ENCODE results near the gene KRT71. TPM values are rescaled to one million over a fixed set of nuclear protein-coding genes. Genes with fewer than 3 reads are reported as not detected.

Gene KRT71
- total RNA-seq, 2 donors from 2014 or later = not detected

GRCh38 chr12:52527121-52527800 is 25.7 kb downstream of the KRT71 start:
- intact Hi-C loops (cut with DNase I) = no loop called here
- no peak for ATAC-seq
- DNase-seq = no peak

DNA sequence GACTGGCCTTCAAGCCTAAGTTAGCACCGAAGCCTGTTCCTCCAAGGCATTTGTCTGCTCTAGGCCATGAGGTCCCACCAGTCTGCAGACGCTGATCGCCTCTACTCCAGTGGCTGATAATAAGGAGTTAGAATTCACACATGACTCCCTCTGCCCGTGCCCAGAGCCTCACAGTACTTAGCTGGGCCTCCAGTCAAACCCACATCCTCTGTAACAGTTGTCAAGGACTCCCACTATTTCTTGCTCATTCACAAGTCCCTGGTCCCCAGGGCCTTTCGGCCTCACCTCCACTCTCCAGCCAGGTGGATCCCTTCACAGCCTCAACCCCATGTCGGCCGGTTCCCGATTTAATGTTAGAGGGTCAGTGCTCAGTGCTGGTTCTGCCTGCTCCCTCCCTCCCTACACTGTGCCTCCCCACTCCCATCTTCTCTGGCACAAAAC is 26.4 kb downstream of the KRT71 start:
- intact Hi-C loops (cut with DNase I) = no loop called here
- ATAC-seq = no peak

GRCh38 chr12:52525661-52526499 is 27.1 kb downstream of the KRT71 start:
- ATAC-seq (no peak), DNase-seq (no peak)
- intact Hi-C loops (cut with DNase I) = no loop called here

More for the DNA sequence above, 26.4 kb downstream of the KRT71 start:
- no peak for DNase-seq

DNA sequence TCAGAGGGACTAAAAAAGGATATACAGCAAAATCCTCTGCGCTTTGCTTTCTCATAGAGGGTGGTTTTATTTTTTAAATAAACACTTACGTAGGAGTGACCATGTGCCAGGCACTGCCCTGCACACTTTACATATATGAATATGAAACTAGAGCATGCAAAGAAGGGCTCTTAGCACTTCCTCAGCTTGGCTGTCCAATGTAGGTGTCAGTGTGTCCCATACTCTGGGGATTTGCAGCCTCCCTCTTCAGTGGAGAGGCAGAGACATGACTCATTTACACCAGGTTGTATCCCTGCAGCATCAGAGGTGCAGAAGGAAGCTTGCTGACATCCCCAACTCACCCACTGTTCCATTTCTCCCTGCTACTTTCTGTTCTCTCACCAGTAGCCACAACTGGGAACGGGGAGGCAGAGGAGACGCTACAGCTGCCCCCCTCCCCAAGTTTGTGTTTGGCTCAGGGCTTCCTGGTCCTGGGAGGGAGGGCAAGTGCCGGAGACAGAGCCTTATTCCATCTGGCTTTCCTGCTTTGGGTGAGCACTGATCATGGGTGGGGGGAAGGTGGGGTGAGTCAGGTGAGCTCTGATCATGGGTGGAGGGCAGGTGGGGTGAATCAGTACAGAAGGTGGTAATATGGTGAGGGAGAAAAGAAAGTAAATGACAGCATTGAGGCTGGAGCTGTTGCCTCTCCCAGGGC is 27.9 kb downstream of the KRT71 start:
- no peak for DNase-seq
- ATAC-seq = peak in 1 of 2 donors; percentile 29
- intact Hi-C loops (cut with DNase I) = no loop called here

DNA sequence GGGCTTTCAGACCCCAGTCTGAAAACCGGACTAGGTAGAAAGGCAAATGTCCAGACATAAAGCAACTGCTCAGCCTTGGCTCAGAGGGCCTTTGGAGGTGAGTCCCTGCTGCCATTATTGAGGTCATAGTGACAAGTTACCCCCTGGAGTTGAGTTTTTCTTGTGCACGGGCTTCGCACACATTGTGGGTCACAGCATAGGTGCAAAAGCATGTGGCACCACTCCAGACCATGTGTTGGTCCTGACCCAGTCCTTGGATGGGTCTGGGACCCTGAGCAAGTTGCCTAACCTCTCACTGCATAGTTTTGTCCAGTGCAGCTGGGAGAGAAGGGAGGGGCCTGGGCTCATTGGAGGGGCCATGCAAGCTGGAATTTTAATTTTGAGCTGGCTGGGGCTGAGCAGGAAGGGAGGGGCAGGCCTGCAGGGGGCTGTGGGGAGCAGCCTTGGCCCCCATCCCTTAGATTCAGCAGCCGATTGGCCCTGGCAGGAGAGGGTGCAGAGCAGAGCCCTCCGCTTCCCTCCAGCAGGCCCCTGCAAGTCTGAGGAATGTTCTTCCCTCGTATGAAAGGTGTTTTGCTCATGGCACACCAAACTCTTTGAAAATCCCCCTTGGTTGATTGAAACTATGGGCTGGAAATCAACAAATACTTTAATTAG is 28.6 kb downstream of the KRT71 start:
- no peak for DNase-seq
- no peak for ATAC-seq
- intact Hi-C loops (cut with DNase I) = no loop called here

DNA sequence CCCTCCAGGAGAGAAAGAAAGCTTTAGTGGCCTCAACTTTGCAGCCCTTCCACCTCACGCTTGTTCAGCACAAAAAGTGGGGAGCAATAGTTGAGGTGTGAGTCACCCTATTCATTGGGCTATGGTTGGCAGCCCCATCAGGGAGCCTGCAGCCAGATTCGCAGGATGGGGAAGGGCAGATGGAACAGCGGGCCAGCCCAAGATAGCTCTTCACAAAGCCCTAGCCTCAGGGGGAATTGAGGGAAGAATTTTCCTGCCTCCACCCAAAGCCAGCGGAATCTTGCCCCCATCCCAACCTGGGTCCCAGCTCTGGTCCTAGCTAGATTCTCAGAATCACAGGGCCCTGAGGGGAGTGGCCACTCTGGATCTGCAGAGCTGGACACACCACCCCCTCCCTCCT is 29.1 kb downstream of the KRT71 start:
- ATAC-seq (no peak), DNase-seq (no peak)
- intact Hi-C loops (cut with DNase I) = no loop called here

DNA sequence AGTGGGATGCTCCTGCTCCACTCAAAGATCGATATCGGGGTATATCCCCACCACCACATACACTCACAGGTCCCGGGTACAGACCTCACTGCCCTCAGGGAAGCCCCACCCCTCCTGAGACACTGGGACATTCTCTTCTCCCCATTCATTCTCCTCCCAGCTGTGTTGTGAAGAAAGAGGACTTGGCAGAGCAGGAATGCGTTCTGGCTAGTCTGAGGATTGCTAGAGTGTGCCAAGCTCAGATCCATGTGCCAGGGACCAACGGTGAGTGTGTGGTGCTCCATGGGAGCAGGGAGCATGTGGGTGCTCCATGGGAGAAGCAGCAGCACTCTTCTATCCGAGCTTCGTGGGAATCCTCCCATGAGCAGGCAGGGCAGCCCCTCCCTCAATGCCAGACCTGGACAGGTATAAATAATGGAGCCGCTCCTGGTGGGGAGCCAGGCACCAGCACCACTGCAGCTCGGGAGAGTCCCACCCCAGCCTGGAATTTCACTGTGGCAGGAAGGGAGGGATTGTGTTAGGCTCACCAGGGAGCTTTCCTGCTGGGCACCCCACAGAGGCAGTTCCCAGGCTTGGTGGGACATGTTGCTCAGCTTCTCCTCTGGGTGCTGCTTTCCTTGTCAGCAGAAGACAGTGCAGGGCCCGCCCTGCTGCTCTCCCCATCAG is 30.5 kb downstream of the KRT71 start:
- intact Hi-C loops (cut with DNase I) = no loop called here
- ATAC-seq (peak; percentile 32 to 74), DNase-seq (no peak)

GRCh38 chr12:52521568-52522266 is 31.2 kb downstream of the KRT71 start:
- ATAC-seq (no peak), DNase-seq (no peak)

GRCh38 chr12:52521175-52521567 is 31.8 kb downstream of the KRT71 start:
- ATAC-seq = peak in 1 of 2 donors; percentile 72
- intact Hi-C loops (cut with DNase I) = no loop called here
- DNase-seq = no peak

More at GRCh38 chr12:52521568-52522266, 31.2 kb downstream of the KRT71 start:
- intact Hi-C loops (cut with DNase I) = no loop called here

DNA sequence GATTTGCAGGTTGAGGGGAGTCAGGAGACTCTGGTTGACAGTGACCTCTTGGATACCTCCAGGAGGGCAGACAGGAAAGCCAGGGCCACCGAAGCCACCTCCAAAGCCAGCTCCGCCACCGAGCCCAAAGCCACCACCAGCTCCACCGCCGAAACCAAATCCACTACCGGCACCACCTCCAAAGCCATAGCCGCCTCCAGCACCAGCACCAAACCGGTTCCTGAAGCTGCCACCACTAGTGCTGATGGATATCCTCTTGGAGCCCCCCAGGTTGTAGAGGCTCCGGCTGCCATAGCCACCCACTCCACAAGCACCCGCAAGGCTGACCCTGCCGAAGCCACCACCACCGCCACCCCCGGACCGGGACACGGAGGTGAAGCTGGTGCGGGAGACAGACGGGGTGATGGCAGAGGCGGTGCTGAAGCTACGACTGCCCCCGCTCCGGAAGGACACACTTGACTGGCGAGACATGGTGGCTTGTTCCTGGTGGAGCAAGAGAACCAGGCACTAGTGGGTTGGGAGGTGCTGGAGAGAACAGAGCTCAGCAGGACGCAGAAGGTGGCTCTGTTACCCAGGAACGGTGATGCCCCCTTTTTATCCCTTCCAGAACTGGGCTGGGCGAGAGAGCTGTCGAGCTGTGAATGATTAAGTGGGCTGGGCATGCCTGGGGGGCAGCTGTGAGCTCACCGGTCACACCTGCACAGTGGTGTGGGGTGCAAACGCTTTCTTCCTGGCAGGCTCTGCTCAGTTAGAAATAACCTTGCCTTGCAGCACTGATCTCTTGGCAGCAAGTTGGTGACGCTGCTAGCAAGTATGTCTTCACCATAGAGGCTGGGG is 32.9 kb downstream of the KRT71 start, which contains the start of gene KRT5:
Gene KRT5, minus strand, starts transcription at position 569 of the 837 bp plus-strand sequence. Its CDS starts 98 bp downstream, at position 471.
- ATAC-seq = peak in 1 of 2 donors; percentile 5
- DNase-seq = no peak
- intact Hi-C loops (cut with DNase I) = no loop called here

DNA sequence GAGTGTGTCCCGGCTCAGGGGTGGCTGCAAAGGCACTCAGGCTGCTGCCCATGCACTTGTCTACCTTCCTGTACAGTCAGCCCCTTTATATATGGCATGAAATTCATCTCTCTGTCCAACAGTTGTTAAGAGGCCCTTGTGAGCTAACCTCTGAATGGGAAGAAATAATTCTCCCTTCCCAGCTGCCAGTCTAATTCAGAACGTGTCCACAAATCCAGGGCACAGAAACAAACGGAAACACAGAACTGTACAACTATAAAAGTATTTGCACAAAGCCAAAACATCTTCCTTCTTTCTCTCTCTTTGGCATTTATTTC is 33.6 kb downstream of the KRT71 start:
- ATAC-seq = no peak
- intact Hi-C loops (cut with DNase I) = no loop called here
- no peak for DNase-seq

DNA sequence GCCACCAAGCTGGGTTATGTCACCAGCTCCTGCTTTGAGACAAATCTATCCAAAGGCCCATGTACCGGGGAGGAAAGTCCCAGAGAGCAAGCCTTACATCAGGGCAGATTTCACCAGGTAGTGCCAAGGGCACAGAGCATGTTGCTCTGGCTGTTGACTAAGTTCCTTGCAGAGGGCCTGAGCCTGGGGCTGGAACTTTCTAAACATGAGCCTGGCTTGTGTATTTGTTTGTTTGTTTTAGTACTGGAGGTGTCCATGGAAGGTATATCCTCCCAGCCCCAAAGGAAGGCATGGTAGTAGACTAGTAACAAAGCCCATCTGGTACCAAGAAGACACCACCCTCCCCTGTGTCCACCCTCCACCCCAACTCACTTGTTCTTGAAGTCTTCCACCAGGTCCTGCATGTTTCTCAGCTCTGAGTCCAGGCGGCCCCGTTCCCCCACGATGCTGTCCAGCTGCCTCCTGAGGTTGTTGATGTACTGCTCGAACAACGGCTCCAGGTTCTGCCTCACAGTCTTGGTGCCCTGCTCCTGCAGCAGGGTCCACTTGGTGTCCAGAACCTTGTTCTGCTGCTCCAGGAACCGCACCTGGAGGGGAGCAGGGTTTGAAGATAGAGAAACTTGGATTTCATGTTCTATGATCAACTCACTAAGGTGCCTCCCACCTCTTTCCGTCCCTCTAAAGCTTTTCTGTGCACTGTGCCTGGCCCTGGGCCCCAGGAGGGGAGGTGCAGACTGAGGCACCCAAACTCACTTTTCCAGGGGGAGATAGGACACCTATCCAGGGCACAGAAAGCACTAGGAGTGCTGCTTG is 34.2 kb downstream of the KRT71 start:
- ATAC-seq = no peak
- intact Hi-C loops (cut with DNase I) = no loop called here
- no peak for DNase-seq

DNA sequence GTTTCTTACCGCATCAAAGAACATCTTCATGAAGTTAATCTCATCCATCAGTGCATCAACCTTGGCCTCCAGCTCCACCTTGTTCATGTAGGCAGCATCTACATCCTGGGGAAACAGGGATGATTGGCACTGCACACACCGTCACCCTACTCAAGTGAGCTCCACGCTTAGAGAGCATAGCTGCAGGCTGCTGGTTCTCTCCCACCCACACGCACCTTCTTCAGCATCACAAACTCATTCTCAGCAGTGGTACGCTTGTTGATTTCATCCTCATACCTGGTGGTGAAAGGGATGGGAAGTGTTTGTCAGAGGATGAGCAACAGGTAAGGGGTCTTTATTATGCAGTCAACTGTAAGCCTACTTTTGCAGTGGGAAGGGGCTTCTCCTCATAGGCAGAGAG is 35.1 kb downstream of the KRT71 start:
- ATAC-seq (no peak), DNase-seq (no peak)
- intact Hi-C loops (cut with DNase I) = no loop called here

- DNase-seq (no peak), ATAC-seq (no peak)
- intact Hi-C loops (cut with DNase I) = no loop called here
These were observed 35.7 kb downstream of the KRT71 start for GRCh38 chr12:52517005-52517835.

- no peak for DNase-seq
These were observed 36.8 kb downstream of the KRT71 start for GRCh38 chr12:52515927-52516831.

More at GRCh38 chr12:52515927-52516831, 36.8 kb downstream of the KRT71 start:
- intact Hi-C loops (cut with DNase I) = no loop called here
- peak; percentile 71 to 72 for ATAC-seq
